GM23338 (cell line): ENCODE results near the gene ROBO1.

Experiments
- CREB1 ChIP-seq: fragments of 250-450 bp; sonication (Bioruptor Pico); IDR thresholded peaks from 2 replicates; pipeline ENCODE4 v1.5.0; 2020; ENCODE audit warnings: low read depth, mild to moderate bottlenecking, moderate library complexity
- EZH2 ChIP-seq: fragments of 200-600 bp; sonication (generic); IDR thresholded peaks from one replicate; pipeline ENCODE4 v1.8.0; 2017; ENCODE audit warnings: antibody characterized with exemption, mild to moderate bottlenecking, low read depth; ENCODE audit not compliant: unreplicated experiment
- EZH2phosphoT487 ChIP-seq: fragments of 200-600 bp; sonication (generic); IDR thresholded peaks from one replicate; pipeline ENCODE4 v1.8.1; 2018; ENCODE audit warnings: antibody characterized with exemption; ENCODE audit not compliant: unreplicated experiment
- POLR2AphosphoS5 ChIP-seq: IDR thresholded peaks from 2 replicates; pipeline ENCODE4 v1.6.1; 2016; ENCODE audit warnings: antibody characterized with exemption, low read depth
- ZNF331 ChIP-seq: fragments of 250-450 bp; sonication (Bioruptor Pico); IDR thresholded peaks from 2 replicates; pipeline ENCODE4 v1.5.0; 2020; ENCODE audit warnings: low read depth, mild to moderate bottlenecking, moderate library complexity
- TF ChIP-seq, protein P1 (sequence below), 2 experiments: fragments of 200-600 bp in 1 of 2; sonication (generic) in 1 of 2; conservative IDR thresholded peaks; 2 replicates each; pipeline versions ENCODE4 v1.5.1 to v1.6.1; 2016 to 2017; ENCODE audit warnings: antibody characterized with exemption in 2 of 2, low read depth in 2 of 2, mild to moderate bottlenecking in 2 of 2, moderate library complexity in 1 of 2
- TF ChIP-seq, protein P2 (sequence below): IDR thresholded peaks from 2 replicates; pipeline ENCODE4 v1.6.1; 2016; ENCODE audit warnings: antibody characterized with exemption
- TF ChIP-seq, protein P3 (sequence below): IDR thresholded peaks from one replicate; pipeline ENCODE4 v1.6.1; 2018; ENCODE audit warnings: antibody characterized with exemption; ENCODE audit not compliant: unreplicated experiment

- TF ChIP-seq, protein P1, sequence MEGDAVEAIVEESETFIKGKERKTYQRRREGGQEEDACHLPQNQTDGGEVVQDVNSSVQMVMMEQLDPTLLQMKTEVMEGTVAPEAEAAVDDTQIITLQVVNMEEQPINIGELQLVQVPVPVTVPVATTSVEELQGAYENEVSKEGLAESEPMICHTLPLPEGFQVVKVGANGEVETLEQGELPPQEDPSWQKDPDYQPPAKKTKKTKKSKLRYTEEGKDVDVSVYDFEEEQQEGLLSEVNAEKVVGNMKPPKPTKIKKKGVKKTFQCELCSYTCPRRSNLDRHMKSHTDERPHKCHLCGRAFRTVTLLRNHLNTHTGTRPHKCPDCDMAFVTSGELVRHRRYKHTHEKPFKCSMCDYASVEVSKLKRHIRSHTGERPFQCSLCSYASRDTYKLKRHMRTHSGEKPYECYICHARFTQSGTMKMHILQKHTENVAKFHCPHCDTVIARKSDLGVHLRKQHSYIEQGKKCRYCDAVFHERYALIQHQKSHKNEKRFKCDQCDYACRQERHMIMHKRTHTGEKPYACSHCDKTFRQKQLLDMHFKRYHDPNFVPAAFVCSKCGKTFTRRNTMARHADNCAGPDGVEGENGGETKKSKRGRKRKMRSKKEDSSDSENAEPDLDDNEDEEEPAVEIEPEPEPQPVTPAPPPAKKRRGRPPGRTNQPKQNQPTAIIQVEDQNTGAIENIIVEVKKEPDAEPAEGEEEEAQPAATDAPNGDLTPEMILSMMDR (conservative IDR thresholded peaks at IDR 0.05; ENCODE audit: low read depth in 2 of 2): no peak
- TF ChIP-seq EZH2 (no peak), POLR2AphosphoS5 (no peak), CREB1 (CRISPR knock-in tag) (no peak), EZH2phosphoT487 (no peak), ZNF331 (CRISPR knock-in tag) (no peak)
- TF ChIP-seq, protein P2, sequence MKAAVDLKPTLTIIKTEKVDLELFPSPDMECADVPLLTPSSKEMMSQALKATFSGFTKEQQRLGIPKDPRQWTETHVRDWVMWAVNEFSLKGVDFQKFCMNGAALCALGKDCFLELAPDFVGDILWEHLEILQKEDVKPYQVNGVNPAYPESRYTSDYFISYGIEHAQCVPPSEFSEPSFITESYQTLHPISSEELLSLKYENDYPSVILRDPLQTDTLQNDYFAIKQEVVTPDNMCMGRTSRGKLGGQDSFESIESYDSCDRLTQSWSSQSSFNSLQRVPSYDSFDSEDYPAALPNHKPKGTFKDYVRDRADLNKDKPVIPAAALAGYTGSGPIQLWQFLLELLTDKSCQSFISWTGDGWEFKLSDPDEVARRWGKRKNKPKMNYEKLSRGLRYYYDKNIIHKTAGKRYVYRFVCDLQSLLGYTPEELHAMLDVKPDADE: no peak
- TF ChIP-seq, protein P3, sequence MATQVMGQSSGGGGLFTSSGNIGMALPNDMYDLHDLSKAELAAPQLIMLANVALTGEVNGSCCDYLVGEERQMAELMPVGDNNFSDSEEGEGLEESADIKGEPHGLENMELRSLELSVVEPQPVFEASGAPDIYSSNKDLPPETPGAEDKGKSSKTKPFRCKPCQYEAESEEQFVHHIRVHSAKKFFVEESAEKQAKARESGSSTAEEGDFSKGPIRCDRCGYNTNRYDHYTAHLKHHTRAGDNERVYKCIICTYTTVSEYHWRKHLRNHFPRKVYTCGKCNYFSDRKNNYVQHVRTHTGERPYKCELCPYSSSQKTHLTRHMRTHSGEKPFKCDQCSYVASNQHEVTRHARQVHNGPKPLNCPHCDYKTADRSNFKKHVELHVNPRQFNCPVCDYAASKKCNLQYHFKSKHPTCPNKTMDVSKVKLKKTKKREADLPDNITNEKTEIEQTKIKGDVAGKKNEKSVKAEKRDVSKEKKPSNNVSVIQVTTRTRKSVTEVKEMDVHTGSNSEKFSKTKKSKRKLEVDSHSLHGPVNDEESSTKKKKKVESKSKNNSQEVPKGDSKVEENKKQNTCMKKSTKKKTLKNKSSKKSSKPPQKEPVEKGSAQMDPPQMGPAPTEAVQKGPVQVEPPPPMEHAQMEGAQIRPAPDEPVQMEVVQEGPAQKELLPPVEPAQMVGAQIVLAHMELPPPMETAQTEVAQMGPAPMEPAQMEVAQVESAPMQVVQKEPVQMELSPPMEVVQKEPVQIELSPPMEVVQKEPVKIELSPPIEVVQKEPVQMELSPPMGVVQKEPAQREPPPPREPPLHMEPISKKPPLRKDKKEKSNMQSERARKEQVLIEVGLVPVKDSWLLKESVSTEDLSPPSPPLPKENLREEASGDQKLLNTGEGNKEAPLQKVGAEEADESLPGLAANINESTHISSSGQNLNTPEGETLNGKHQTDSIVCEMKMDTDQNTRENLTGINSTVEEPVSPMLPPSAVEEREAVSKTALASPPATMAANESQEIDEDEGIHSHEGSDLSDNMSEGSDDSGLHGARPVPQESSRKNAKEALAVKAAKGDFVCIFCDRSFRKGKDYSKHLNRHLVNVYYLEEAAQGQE: no peak
These were observed 1018.7 kb downstream of the ROBO1 start for GRCh38 chr3:78749056-78749455.
